Upper lobe of right lung (tissue), 1 donor: ENCODE measurements around the gene NTRK3. TPM values are rescaled to one million over a fixed set of nuclear protein-coding genes. Genes with fewer than 3 reads are reported as not detected.
A peak's percentile ranks its signal among the peaks of the same experiment; 100 is the strongest.

Experiments used
- ATAC-seq: fragments of 200-7000 bp; cut with Tn5 transposase; one replicate; pipeline ENCODE4 v1.9.1; 2020; ENCODE audit warnings: mild to moderate bottlenecking, moderate library complexity
- DNase-seq: peaks from one replicate; pipeline ENCODE4 v3.0.0-alpha.2; 2020
- H3K27ac ChIP-seq: fragments of 200-600 bp; one replicate; pipeline ENCODE4 v1.8.0; 2022
- H3K27me3 ChIP-seq: fragments of 200-600 bp; one replicate; pipeline ENCODE4 v1.8.0; 2022; ENCODE audit warnings: mild to moderate bottlenecking
- H3K36me3 ChIP-seq: fragments of 200-600 bp; one replicate; pipeline ENCODE4 v1.8.0; 2022
- H3K4me1 ChIP-seq: fragments of 200-600 bp; one replicate; pipeline ENCODE4 v1.8.0; 2022
- H3K4me3 ChIP-seq: fragments of 200-600 bp; one replicate; pipeline ENCODE4 v1.8.0; 2022; ENCODE audit warnings: mild to moderate bottlenecking
- H3K9me3 ChIP-seq: fragments of 200-600 bp; one replicate; pipeline ENCODE4 v1.8.0; 2022
- intact Hi-C: fragments of 100-400 bp; cut with DNase I; formaldehyde crosslinking; loops from one replicate; pipeline ENCODE4 v1.11.0; 2022
- total RNA-seq: library from RNA; stranded (reverse); fragmentation: NEBNext Ultra II Directional; extraction: Animal tissue kit (Norgen Biotek cat#: 25700); gene quantifications from one replicate; pipeline ENCODE4 v1.2.1, GENCODE V29; 2021
- TF ChIP-seq, protein P1 (sequence below): fragments of 200-600 bp; IDR thresholded peaks from one replicate; pipeline ENCODE4 v1.8.0; 2022; ENCODE audit warnings: antibody characterized with exemption
- donor health status: DM: no; HTN: yes; CAD: no; lungs with severe emphysema.

The NTRK3 gene
- total RNA-seq, 1 donor from 2014 or later, result 2.8 TPM

DNA sequence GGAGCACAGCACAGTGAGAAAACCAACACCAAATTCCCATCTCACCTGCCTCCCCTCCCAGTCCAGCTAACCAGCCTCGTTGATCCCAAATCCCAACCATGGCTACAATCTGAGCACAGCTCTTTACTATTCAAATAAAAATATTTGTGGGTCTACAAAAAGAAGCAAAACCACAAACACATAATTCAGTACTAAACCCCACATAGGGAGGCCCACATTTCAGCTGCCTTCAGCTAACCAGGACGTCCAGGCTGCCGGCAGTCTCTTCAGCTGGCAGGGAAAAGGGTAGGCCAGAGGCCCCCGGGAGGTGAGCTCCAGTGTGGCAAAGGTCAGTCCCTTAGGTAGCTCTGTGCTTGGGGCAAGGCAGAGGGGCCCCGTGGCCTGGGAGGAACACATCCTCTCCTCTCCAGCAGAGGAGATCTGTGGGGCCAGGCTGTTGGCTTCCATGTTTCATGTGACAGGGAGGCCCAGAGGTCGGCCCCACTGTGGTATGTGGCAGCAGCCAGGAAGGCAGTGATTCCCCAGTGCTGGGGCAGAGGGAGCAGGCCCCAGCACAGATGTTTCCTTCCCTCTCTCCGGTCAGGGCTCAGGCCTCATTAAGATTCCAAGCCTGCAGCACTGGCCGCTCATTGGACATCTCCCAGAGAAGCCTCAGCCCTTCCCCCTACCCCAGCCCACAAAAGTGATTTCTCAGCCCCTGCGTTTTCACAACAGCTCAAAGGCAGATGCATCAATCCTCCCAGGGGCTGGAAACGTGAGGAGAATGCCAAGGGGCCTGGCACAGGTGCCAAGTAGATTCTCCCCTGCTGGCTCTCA, 381.4 kb downstream of the NTRK3 start:
- ATAC-seq, result peak; percentile 42
- DNase-seq, result no peak
- intact Hi-C loops, result no loop called here

DNA sequence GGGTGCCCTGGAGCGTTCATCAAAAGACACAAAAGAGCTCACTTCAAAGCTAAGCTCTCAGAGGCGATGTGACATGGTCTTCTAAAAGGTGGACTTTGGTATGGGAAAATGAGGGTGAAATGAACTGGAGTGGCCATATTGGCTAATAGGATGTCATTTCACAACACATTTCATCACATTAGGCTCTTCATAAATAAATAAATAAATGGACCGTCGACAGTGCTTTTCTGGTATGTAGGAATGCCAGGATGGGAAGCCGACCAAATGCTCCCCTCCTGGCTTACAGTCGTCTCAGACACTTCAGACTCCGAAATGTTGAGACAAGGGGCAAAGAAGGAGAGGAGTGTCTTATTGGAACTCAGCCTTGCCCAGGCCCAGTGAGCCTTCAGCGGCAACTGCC, 383.0 kb downstream of the NTRK3 start:
- H3K36me3 ChIP-seq, result no peaks in the 10 kb centered on the region
- H3K27ac ChIP-seq, result no peak overlapping the region
- no peak overlapping the region for H3K4me3 ChIP-seq
- H3K27me3 ChIP-seq, result no peaks in the 10 kb centered on the region
- TF ChIP-seq, protein P1, sequence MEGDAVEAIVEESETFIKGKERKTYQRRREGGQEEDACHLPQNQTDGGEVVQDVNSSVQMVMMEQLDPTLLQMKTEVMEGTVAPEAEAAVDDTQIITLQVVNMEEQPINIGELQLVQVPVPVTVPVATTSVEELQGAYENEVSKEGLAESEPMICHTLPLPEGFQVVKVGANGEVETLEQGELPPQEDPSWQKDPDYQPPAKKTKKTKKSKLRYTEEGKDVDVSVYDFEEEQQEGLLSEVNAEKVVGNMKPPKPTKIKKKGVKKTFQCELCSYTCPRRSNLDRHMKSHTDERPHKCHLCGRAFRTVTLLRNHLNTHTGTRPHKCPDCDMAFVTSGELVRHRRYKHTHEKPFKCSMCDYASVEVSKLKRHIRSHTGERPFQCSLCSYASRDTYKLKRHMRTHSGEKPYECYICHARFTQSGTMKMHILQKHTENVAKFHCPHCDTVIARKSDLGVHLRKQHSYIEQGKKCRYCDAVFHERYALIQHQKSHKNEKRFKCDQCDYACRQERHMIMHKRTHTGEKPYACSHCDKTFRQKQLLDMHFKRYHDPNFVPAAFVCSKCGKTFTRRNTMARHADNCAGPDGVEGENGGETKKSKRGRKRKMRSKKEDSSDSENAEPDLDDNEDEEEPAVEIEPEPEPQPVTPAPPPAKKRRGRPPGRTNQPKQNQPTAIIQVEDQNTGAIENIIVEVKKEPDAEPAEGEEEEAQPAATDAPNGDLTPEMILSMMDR, result no peak
- no peak for ATAC-seq
- DNase-seq, result no peak
- no peaks in the 10 kb centered on the region for H3K9me3 ChIP-seq
- intact Hi-C loops, result no loop called here
- no peaks in the 10 kb centered on the region for H3K4me1 ChIP-seq

More for the DNA sequence above, 381.4 kb downstream of the NTRK3 start:
- H3K36me3 ChIP-seq, result no peaks in the 10 kb centered on the region
- H3K27me3 ChIP-seq, result no peaks in the 10 kb centered on the region
- TF ChIP-seq, protein P1, result no peak
- no peaks in the 10 kb centered on the region for H3K4me1 ChIP-seq
- H3K9me3 ChIP-seq, result no peaks in the 10 kb centered on the region
- no peak overlapping the region for H3K4me3 ChIP-seq
- H3K27ac ChIP-seq, result no peak overlapping the region

DNA sequence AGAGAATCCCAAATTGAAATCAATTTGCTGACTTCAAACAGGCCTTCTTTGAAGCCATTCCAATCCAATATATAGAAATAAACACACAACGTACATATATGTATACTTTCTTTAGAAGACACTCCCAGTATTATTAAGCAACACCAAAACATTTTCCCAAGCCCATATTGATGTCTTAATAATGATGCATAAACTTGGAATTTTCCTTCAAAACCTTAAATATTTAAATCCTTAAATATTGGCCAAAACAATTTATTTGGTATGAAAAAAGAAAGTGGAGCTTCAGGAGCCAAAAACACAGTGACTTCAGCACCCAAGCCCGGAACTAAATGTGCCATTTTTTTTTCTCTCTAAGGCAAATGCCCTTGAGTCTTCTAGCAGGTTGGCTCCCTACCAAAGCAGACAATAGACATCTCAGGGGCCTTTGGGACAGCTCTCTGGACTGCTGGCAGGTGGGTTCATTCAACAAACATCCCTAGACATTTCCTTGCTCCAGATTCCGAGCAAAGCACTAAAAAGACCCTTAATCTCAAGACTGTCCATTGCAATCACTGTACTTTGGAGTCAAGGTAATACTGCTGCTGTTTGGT, 384.7 kb downstream of the NTRK3 start:
- Histone ChIP-seq H3K27ac (no peak overlapping the region), H3K4me3 (no peak overlapping the region), H3K9me3 (no peaks in the 10 kb centered on the region), H3K4me1 (no peaks in the 10 kb centered on the region), H3K36me3 (no peaks in the 10 kb centered on the region), H3K27me3 (no peaks in the 10 kb centered on the region)
- no peak for ATAC-seq
- no peak for DNase-seq
- intact Hi-C loops, result no loop called here
- TF ChIP-seq, protein P1, result no peak

DNA sequence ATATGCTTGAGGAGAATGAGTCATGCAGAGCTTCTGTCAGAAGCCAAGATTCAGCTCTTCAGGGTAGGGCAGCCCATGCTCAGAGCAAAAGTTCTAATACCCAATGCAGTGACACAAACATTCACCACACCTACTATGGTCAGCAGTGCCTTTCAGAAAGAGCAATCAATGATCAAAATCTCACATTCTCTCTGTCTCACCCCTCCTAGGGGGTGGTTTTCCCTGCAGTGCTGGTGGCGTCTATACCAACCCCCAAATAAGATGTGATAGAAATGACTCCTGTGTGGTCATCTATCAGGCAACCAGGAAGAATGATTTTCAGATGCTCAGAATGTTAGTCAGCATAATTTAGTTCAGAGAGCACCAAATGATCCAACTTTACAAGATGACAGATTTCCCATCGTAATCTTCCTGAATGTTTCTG, 385.3 kb downstream of the NTRK3 start:
- ATAC-seq (no peak), DNase-seq (no peak)
- Histone ChIP-seq H3K27ac (no peak overlapping the region), H3K36me3 (no peaks in the 10 kb centered on the region), H3K4me1 (no peaks in the 10 kb centered on the region), H3K9me3 (no peaks in the 10 kb centered on the region), H3K27me3 (no peaks in the 10 kb centered on the region), H3K4me3 (no peak overlapping the region)
- TF ChIP-seq, protein P1, result no peak
- intact Hi-C loops, result no loop called here

DNA sequence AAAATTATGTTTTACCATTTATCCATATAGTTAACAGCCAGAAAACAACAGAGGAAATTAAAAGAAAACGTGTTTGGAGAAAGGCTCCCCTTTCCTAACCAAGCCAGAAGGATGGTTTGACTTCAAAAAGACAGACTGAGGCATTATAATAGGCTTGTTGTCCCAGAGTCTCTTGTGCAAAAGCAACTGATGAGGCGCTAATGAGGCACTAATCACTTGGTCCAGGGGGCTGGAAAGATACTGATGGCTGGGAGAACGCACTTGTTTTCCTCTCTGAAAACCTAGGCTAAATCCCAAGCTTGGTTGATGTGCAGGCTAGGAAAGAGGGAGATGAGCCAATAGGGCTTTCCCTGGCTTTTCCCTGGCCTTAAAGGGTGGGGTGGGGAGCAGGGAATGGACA, 389.6 kb downstream of the NTRK3 start:
- H3K9me3 ChIP-seq, result no peaks in the 10 kb centered on the region
- H3K27me3 ChIP-seq, result no peaks in the 10 kb centered on the region
- intact Hi-C loops, result no loop called here
- ATAC-seq, result no peak
- no peak for DNase-seq
- no peak overlapping the region for H3K4me3 ChIP-seq
- H3K27ac ChIP-seq, result no peak overlapping the region
- H3K4me1 ChIP-seq, result no peaks in the 10 kb centered on the region
- TF ChIP-seq, protein P1, result no peak
- no peaks in the 10 kb centered on the region for H3K36me3 ChIP-seq
